ENCODE results near the gene SIDT2. TPM values are rescaled to one million over a fixed set of nuclear protein-coding genes. Genes with fewer than 3 reads are reported as not detected.
"Not testable (repeated sequence)": the region's sequence is repeated elsewhere in the genome, so short reads cannot be mapped to it uniquely, and the experiment has no call there.

Gene SIDT2
- total and polyA plus RNA-seq, 8 donors: 29.2 to 112 (median 33.9) TPM

DNA sequence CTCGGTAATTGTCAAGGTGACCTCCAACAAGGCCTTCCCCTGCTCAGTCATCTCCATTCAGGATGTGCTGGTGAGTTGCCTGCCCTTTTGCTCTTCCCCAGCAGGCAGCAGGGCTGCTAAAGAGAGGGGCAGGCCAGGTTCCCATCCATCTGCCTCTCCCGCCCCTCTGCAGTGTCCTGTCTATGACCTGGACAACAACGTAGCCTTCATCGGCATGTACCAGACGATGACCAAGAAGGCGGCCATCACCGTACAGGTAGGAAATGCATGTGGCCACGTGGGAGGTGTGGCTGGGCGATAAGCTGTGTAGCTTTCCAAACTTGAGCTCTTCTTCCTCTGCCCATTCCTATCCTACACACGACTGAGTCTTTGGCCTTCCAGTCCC, 4.0 kb downstream of the SIDT2 start:
- TF ChIP-seq, protein P1, sequence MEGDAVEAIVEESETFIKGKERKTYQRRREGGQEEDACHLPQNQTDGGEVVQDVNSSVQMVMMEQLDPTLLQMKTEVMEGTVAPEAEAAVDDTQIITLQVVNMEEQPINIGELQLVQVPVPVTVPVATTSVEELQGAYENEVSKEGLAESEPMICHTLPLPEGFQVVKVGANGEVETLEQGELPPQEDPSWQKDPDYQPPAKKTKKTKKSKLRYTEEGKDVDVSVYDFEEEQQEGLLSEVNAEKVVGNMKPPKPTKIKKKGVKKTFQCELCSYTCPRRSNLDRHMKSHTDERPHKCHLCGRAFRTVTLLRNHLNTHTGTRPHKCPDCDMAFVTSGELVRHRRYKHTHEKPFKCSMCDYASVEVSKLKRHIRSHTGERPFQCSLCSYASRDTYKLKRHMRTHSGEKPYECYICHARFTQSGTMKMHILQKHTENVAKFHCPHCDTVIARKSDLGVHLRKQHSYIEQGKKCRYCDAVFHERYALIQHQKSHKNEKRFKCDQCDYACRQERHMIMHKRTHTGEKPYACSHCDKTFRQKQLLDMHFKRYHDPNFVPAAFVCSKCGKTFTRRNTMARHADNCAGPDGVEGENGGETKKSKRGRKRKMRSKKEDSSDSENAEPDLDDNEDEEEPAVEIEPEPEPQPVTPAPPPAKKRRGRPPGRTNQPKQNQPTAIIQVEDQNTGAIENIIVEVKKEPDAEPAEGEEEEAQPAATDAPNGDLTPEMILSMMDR (IDR thresholded peaks at IDR 0.05): no peak
- Histone ChIP-seq H3K9me3 (no peaks in the 10 kb centered on the region), H3K27ac (no peak overlapping the region), H3K27me3 (no peaks in the 10 kb centered on the region), H3K4me3 (no peak overlapping the region), H3K4me1 (peaks cover 18 to 41% of the 10 kb centered on the region in 2 donors), H3K36me3 (peaks cover 0 to 31% of the 10 kb centered on the region in 2 donors)
- DNase-seq (no peak), ATAC-seq (no peak)
- intact Hi-C loops (cut with DNase I): no loop called here

DNA sequence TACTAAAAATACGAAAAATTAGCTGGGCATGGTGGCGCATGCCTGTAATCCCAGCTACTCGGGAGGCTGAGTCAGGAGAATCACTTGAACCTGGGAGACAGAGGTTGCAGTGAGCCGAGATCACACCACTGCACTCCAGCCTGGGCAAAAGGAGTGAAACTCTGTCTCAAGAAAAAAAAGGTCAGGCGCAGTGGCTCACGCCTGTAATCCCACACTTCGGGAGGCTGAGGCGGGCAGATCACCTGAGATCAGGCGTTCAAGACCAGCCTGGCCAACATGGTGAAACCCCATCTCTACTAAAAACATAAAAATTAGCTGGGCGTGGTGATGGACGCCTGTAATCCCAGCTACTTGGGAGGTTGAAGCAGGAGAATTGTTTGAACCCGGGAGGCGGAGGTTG, 4.6 kb downstream of the SIDT2 start:
- H3K4me3 ChIP-seq; ATAC-seq; H3K27me3 ChIP-seq; DNase-seq; H3K9me3 ChIP-seq; intact Hi-C loops (cut with DNase I); H3K27ac ChIP-seq: not testable (repeated sequence)
- Histone ChIP-seq H3K36me3 (peaks cover 0 to 37% of the 10 kb centered on the region in 2 donors), H3K4me1 (peaks cover 13 to 40% of the 10 kb centered on the region in 2 donors)

DNA sequence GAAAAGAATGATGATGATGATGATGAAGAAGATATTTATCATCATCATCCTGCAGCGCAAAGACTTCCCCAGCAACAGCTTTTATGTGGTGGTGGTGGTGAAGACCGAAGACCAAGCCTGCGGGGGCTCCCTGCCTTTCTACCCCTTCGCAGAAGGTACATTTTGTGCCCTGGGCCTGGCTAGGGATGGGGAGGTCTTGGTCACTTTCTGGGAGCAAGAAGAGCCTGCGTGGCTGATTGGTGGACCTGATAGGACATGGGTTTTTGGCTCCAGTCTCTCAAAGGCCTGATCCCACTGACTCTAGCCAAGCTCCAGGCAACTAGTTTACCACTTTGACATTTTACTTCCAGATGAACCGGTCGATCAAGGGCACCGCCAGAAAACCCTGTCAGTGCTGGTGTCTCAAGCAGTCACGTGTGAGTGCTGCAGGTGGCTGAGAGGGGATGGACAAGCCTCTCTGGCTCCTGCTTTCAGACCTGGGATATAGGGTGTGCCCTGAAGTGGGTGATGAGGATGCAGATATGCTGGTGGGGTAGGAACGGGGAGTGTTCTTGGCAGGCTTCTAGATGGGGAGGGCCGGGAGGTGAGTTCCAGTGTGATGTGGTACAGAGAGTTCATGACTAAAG, 5.3 kb downstream of the SIDT2 start:
- Histone ChIP-seq H3K27ac (peak overlapping the region in 1 of 2 donors; percentile 78), H3K36me3 (peaks cover 0 to 44% of the 10 kb centered on the region in 2 donors), H3K9me3 (no peaks in the 10 kb centered on the region), H3K4me1 (peaks cover 13 to 43% of the 10 kb centered on the region in 2 donors), H3K4me3 (no peak overlapping the region), H3K27me3 (no peaks in the 10 kb centered on the region)
- TF ChIP-seq, protein P1 (IDR thresholded peaks at IDR 0.05): no peak
- intact Hi-C loops (cut with DNase I): no loop called here
- DNase-seq: peak in 2 of 4 donors; percentile 33 to 86
- ATAC-seq: peak; percentile 62

DNA sequence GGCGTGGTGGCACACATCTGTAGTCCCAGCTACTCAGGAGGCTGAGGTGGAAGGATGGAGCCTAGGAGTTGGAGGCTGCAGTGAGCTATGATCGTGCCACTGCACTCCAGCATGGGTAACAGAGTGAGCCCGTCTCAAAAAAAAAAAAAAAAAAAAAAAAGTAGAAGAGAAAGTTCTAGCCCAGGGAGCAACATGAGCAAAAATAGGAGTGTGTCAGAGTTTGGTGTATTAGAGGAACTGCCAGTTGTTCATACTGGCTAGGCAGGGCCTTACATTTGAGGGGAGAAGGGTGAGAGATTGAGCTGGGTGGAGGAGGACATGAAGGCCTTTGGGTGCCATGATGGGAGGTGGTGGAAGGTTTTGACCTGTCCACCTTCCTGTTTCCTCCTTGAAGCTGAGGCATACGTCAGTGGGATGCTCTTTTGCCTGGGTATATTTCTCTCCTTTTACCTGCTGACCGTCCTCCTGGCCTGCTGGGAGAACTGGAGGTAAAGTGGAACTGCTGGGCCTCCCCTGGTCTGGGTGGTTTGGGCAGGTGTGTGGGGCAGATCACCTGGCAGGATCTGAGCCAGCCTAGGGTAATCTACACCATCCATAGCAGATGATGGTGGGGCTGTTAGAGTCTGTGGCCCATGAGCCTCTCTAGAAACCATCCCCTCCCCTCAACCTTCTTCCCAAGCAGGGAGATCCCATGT, 7.3 kb downstream of the SIDT2 start:
- ATAC-seq (no peak), DNase-seq (no peak)
- peaks cover 0 to 62% of the 10 kb centered on the region in 2 donors for H3K36me3 ChIP-seq
- H3K27ac ChIP-seq: peak overlapping the region; percentile 13 to 78
- no peaks in the 10 kb centered on the region for H3K27me3 ChIP-seq
- intact Hi-C loops (cut with DNase I): no loop called here
- no peaks in the 10 kb centered on the region for H3K9me3 ChIP-seq
- peaks cover 2 to 34% of the 10 kb centered on the region in 2 donors for H3K4me1 ChIP-seq
- no peak overlapping the region for H3K4me3 ChIP-seq
- TF ChIP-seq, protein P1 (IDR thresholded peaks at IDR 0.05): no peak

DNA sequence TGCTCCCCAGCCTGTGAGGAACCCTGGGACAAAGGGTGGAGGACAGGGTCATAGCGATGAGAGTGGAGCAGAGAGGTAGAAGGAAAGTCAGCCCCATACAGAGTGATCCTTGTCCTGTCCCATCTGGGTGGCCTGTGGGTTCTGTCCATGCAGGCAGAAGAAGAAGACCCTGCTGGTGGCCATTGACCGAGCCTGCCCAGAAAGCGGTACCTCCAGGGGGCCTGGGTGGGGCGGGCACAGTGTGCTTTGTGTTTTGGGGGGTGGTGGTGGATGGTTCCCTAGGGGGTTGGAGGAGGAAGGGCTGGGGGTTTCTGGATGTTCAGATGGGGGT, 7.9 kb downstream of the SIDT2 start:
- no peaks in the 10 kb centered on the region for H3K9me3 ChIP-seq
- TF ChIP-seq, protein P1 (IDR thresholded peaks at IDR 0.05): no peak
- ATAC-seq: no peak
- intact Hi-C loops (cut with DNase I): no loop called here
- no peak overlapping the region for H3K4me3 ChIP-seq
- peaks cover 0 to 31% of the 10 kb centered on the region in 2 donors for H3K4me1 ChIP-seq
- peak in 1 of 4 donors; percentile 31 for DNase-seq
- peaks cover 0 to 66% of the 10 kb centered on the region in 2 donors for H3K36me3 ChIP-seq
- H3K27ac ChIP-seq: peak overlapping the region in 1 of 2 donors; percentile 78
- no peaks in the 10 kb centered on the region for H3K27me3 ChIP-seq
